Spleen (tissue), 11 donors: ENCODE measurements around the gene ACKR3. TPM values are rescaled to one million over a fixed set of nuclear protein-coding genes. Genes with fewer than 3 reads are reported as not detected.
A peak's percentile ranks its signal among the peaks of the same experiment; 100 is the strongest.

Experiments used
- DNase-seq: peaks from one replicate; pipeline ENCODE4 v3.0.0-alpha.2; 2020
- H3K27ac ChIP-seq, 8 donors: fragments of 200-600 bp; sonication (generic) in 7 of 8; 1 replicate in 4 of 8; 2 replicates in 4 of 8; pipeline versions ENCODE4 v1.5.0 to v1.8.0; 2016 to 2021; ENCODE audit warnings: inconsistent platforms in 4 of 8, mild to moderate bottlenecking in 4 of 8, moderate library complexity in 1 of 8
- H3K27me3 ChIP-seq, 7 donors: fragments of 200-600 bp; sonication (generic) in 6 of 7; replicated peaks in 1 of 7; 1 replicate in 4 of 7; 2 replicates in 3 of 7; pipeline versions ENCODE4 v1.5.0 to v1.8.0; 2016 to 2021; ENCODE audit warnings: inconsistent platforms in 3 of 7, mild to moderate bottlenecking in 1 of 7
- H3K36me3 ChIP-seq, 6 donors: fragments of 200-600 bp; sonication (generic) in 5 of 6; 1 replicate in 4 of 6; 2 replicates in 2 of 6; pipeline versions ENCODE4 v1.5.0 to v1.8.0; 2016 to 2021; ENCODE audit warnings: inconsistent platforms in 2 of 6
- H3K4me1 ChIP-seq, 6 donors: fragments of 200-600 bp; sonication (generic) in 5 of 6; 1 replicate in 3 of 6; 2 replicates in 3 of 6; pipeline versions ENCODE4 v1.5.0 to v1.8.0; 2016 to 2021; ENCODE audit warnings: inconsistent platforms in 3 of 6
- H3K4me3 ChIP-seq, 8 donors: fragments of 200-600 bp; sonication (generic) in 7 of 8; 1 replicate in 4 of 8; 2 replicates in 4 of 8; pipeline versions ENCODE4 v1.5.0 to v1.8.0; 2016 to 2021; ENCODE audit warnings: inconsistent platforms in 4 of 8, mild to moderate bottlenecking in 4 of 8, moderate library complexity in 2 of 8
- H3K9me3 ChIP-seq, 8 donors: fragments of 200-600 bp; sonication (generic) in 7 of 8; 1 replicate in 4 of 8; 2 replicates in 4 of 8; pipeline versions ENCODE4 v1.5.0 to v1.8.0; 2016 to 2021; ENCODE audit warnings: inconsistent platforms in 4 of 8
- POLR2A ChIP-seq, 3 donors: fragments of 450-650 bp; IDR thresholded peaks; one replicate each; pipeline ENCODE4 v1.5.1; 2017; ENCODE audit warnings: antibody characterized with exemption in 3 of 3, mild to moderate bottlenecking in 1 of 3
- POLR2AphosphoS5 ChIP-seq, 3 donors: sonication (generic); formaldehyde crosslinking; IDR thresholded peaks; one replicate each; pipeline ENCODE4 v1.5.1; 2017; ENCODE audit warnings: antibody characterized with exemption in 3 of 3
- WGBS, 5 donors: extraction: QIAGEN DNeasy Blood & Tissue Kit in 3 of 5; methylation state at CpG; one replicate each; pipeline versions ENCODE4 v1.1.5 to v1.1.7; 2013 to 2018; 5-methylcytosine and 5-hydroxymethylcytosine counted together
- intact Hi-C: fragments of 100-400 bp; cut with DNase I; formaldehyde crosslinking; loops from one replicate; pipeline ENCODE4 v1.15.0; 2023; ENCODE audit warnings: low total_unique reads
- polyA plus RNA-seq, 3 donors: library from polyadenylated mRNA; stranded (reverse); fragments of 200-250 nt; gene quantifications; one replicate each; pipeline ENCODE4 v1.2.1, GENCODE V29; 2013
- total RNA-seq, 7 donors: library from RNA; depleted of rRNA in 3 of 7; stranded (reverse); fragments of >200 nt in 3 of 7; fragmentation: NEBNext Ultra II Directional in 4 of 7; extraction: Animal tissue kit (Norgen Biotek cat#: 25700) in 4 of 7; gene quantifications; one replicate each; pipeline versions ENCODE4 v1.1.0 to v1.2.1, GENCODE V29; 2016 to 2021
- TF ChIP-seq, protein P1 (sequence below), 11 experiments: fragments of 200-600 bp in 7 of 11; fragments of 450-650 bp in 4 of 11; sonication (generic) in 4 of 11; IDR thresholded peaks in 8 of 11; conservative IDR thresholded peaks in 3 of 11; 1 replicate in 7 of 11; 2 replicates in 4 of 11; pipeline versions ENCODE4 v1.4.0 to v1.8.0; 2016 to 2021; ENCODE audit warnings: antibody characterized with exemption in 11 of 11, inconsistent platforms in 4 of 11, mild to moderate bottlenecking in 1 of 11
- donor health status: healthy with polysubstance abuse.
- donor health status: DM: no; HTN: no; CAD: no; lungs with moderate emphysema.
- donor health status: DM: no; HTN: no; CAD: no.
- donor health status: Bipolar disorder and iron deficiency.
- donor health status: healthy.
- donor health status: DM: no; HTN: no; CAD: no.
- donor health status: DM: yes; HTN: yes; CAD: no.

ACKR3 gene
- total and polyA plus RNA-seq, 10 donors: 11.5 to 164 (median 67.0) TPM

GRCh38 chr2:236621786-236622185 is 52.2 kb downstream of the ACKR3 start:
- no peaks in the 10 kb centered on the region for H3K9me3 ChIP-seq
- H3K4me1 ChIP-seq: no peaks in the 10 kb centered on the region
- H3K27ac ChIP-seq: no peak overlapping the region
- H3K4me3 ChIP-seq: no peak overlapping the region
- no peak for DNase-seq
- TF ChIP-seq POLR2A (IDR thresholded peaks at IDR 0.05) (no peak), POLR2AphosphoS5 (IDR thresholded peaks at IDR 0.05) (no peak)
- TF ChIP-seq, protein P1, sequence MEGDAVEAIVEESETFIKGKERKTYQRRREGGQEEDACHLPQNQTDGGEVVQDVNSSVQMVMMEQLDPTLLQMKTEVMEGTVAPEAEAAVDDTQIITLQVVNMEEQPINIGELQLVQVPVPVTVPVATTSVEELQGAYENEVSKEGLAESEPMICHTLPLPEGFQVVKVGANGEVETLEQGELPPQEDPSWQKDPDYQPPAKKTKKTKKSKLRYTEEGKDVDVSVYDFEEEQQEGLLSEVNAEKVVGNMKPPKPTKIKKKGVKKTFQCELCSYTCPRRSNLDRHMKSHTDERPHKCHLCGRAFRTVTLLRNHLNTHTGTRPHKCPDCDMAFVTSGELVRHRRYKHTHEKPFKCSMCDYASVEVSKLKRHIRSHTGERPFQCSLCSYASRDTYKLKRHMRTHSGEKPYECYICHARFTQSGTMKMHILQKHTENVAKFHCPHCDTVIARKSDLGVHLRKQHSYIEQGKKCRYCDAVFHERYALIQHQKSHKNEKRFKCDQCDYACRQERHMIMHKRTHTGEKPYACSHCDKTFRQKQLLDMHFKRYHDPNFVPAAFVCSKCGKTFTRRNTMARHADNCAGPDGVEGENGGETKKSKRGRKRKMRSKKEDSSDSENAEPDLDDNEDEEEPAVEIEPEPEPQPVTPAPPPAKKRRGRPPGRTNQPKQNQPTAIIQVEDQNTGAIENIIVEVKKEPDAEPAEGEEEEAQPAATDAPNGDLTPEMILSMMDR (IDR thresholded peaks at IDR 0.05 in 8 of 11, conservative IDR thresholded peaks at IDR 0.05 in 3 of 11): no peak
- peaks cover 0 to 3% (median 0%) of the 10 kb centered on the region in 7 donors for H3K27me3 ChIP-seq
- no peaks in the 10 kb centered on the region for H3K36me3 ChIP-seq
- 90 to 94% (median 93%) methylated on average over 8 to 15 of the region's 15 CpGs for WGBS, 5 donors
- intact Hi-C loops: no loop called here

DNA sequence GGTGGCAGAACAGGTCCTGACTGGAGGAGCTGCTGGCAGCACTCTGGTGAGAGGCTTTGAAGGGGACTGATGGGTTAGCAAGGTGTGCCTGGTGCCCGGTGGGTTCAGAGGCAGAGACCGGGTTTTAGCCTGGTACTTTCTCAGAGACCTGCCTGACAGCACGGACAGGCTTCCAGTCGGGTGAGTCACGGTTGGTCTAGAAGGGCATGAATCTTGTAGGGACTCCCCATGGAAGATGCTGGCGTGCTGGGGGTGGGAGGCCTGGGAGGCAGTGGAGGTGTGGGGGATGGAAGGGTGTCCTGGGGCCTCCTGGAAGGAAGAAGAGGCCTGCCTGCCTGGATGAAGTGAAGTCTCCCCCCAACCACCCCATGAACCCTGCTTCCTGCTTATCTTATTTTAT is 52.6 kb downstream of the ACKR3 start:
- H3K36me3 ChIP-seq: no peaks in the 10 kb centered on the region
- 81 to 95% (median 91%) methylated on average over 6 of the region's 6 CpGs for WGBS, 5 donors
- no peaks in the 10 kb centered on the region for H3K9me3 ChIP-seq
- no peaks in the 10 kb centered on the region for H3K4me1 ChIP-seq
- intact Hi-C loops: no loop called here
- DNase-seq: peak; percentile 65
- H3K27ac ChIP-seq: no peak overlapping the region
- TF ChIP-seq POLR2A (IDR thresholded peaks at IDR 0.05) (no peak), POLR2AphosphoS5 (IDR thresholded peaks at IDR 0.05) (no peak)
- TF ChIP-seq, protein P1 (IDR thresholded peaks at IDR 0.05 in 8 of 11, conservative IDR thresholded peaks at IDR 0.05 in 3 of 11): no peak
- H3K4me3 ChIP-seq: no peak overlapping the region
- peaks cover 0 to 3% (median 0%) of the 10 kb centered on the region in 7 donors for H3K27me3 ChIP-seq

DNA sequence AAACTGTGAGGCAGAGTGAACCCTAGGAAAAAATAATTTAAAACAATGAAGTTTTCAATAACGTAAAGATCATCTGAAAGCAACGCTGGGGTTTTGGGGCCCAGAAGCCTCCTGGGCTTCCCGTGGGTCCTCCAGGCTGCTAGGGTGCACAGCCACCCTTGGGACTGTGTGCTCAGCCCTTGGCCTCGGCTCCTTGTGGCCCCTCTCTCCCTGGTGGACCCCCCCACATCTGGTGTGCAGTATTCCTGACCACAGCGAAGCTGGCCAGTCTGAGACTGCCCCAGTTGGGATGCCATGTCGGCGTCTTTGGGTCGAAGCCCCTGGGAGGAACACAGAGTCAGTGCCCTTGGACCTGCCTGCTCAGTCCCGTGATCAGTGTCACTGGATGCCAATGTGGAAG is 53.0 kb downstream of the ACKR3 start:
- intact Hi-C loops: no loop called here
- peaks cover 0 to 3% (median 0%) of the 10 kb centered on the region in 7 donors for H3K27me3 ChIP-seq
- H3K4me3 ChIP-seq: no peak overlapping the region
- no peaks in the 10 kb centered on the region for H3K4me1 ChIP-seq
- H3K27ac ChIP-seq: no peak overlapping the region
- 82 to 87% (median 84%) methylated on average over 9 of the region's 9 CpGs for WGBS, 5 donors
- DNase-seq: peak; percentile 55
- no peaks in the 10 kb centered on the region for H3K9me3 ChIP-seq
- TF ChIP-seq POLR2A (IDR thresholded peaks at IDR 0.05) (no peak), POLR2AphosphoS5 (IDR thresholded peaks at IDR 0.05) (no peak)
- TF ChIP-seq, protein P1 (IDR thresholded peaks at IDR 0.05 in 8 of 11, conservative IDR thresholded peaks at IDR 0.05 in 3 of 11): no peak
- no peaks in the 10 kb centered on the region for H3K36me3 ChIP-seq

GRCh38 chr2:236623816-236624215 is 54.2 kb downstream of the ACKR3 start:
- H3K27ac ChIP-seq: no peak overlapping the region
- no peaks in the 10 kb centered on the region for H3K4me1 ChIP-seq
- intact Hi-C loops: no loop called here
- H3K4me3 ChIP-seq: no peak overlapping the region
- WGBS, 5 donors: 88 to 95% (median 88%) methylated on average over 10 of the region's 10 CpGs
- TF ChIP-seq, protein P1 (IDR thresholded peaks at IDR 0.05 in 8 of 11, conservative IDR thresholded peaks at IDR 0.05 in 3 of 11): no peak
- no peak for TF ChIP-seq POLR2AphosphoS5 (IDR thresholded peaks at IDR 0.05)
- no peak for TF ChIP-seq POLR2A (IDR thresholded peaks at IDR 0.05)
- H3K27me3 ChIP-seq: no peaks in the 10 kb centered on the region
- peak; percentile 38 for DNase-seq
- H3K9me3 ChIP-seq: no peaks in the 10 kb centered on the region
- H3K36me3 ChIP-seq: no peaks in the 10 kb centered on the region
